Right lung (tissue), 5 donors: Measurements from ENCODE around the gene PPP6R3. TPM values are rescaled to one million over a fixed set of nuclear protein-coding genes. Genes with fewer than 3 reads are reported as not detected.

Experiments used
- DNase-seq, 2 donors: peaks; one replicate each; pipeline ENCODE4 v3.0.0-alpha.2; 2013
- polyA plus RNA-seq, 5 donors: library from polyadenylated mRNA; unstranded; fragments of 120-200 nt; gene quantifications; one replicate each; pipeline versions ENCODE4 v1.2.1 to v1.2.3, GENCODE V29; 2013; ENCODE audit warnings: inconsistent platforms in 1 of 5, low replicate concordance in 1 of 5; ENCODE audit not compliant: insufficient read length in 5 of 5, insufficient read depth in 1 of 5

PPP6R3 gene
- polyA plus RNA-seq, 5 donors: 84.1 to 123 (median 107) TPM

DNA sequence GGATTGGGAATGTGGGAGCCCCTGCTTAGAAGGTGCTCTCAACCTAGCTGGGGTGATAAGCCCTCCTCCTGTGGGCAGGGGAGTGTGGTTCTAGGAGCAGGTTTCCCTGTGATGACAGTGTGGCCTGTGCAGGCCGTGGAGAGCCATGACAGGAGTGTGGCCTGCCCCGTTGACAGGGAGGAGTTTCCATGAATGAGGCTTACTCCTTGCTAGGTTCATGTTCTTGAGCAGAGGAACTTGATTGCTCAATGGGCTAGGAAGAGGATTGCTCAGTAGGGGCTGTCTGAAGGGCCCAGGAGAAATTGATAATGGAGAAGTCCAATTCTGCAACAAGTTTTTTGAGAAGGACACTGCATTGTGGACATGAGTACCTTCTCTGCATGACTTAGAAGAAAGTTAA, 92.0 kb downstream of the PPP6R3 start:
- DNase-seq: no peak

DNA sequence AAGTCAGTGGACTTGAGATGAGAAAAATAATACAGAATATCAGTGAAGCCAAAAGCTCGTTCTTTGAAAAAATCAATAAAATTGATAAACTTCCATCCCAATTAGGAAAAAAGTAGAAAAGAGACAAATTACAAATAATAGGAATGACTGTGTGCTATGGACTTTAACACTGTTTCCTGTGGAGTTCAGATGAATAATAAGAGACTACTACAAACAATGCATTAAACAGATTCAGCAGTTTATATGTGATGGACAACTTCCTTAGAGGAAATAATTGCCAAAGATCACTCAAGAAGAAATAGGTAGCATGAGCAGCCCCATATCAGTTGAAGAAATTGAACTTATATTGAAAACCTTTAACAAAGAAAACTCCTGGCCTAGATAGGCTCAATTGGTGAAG, 99.7 kb downstream of the PPP6R3 start:
- DNase-seq: no peak

GRCh38 chr11:68563454-68563853, 102.9 kb downstream of the PPP6R3 start:
- DNase-seq: no peak

- no peak for DNase-seq
These were observed 103.7 kb downstream of the PPP6R3 start for GRCh38 chr11:68564261-68564660.

GRCh38 chr11:68565768-68566167, 105.2 kb downstream of the PPP6R3 start:
- DNase-seq: no peak

GRCh38 chr11:68567553-68567952, 107.0 kb downstream of the PPP6R3 start:
- DNase-seq: no peak

- DNase-seq: no peak
These were observed 108.8 kb downstream of the PPP6R3 start for GRCh38 chr11:68569357-68569756.

DNA sequence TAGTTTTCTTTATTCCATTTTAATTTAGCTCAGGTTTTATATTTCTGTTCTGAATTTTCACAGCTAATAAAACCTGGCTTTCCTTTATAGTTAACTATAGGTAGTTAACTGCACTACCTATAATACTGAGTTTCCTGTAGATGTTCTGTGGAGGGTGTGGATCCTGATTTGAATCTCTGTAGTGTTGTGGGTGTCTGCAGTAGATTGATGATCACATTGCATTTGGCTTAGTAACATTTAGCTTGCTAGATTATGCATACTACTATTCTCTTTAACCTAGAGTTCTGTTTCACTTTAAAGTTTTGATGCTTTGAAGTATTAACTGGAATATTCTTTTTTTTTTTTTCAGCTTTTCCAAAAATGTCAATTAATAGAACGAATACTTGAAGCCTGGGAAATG, 110.1 kb downstream of the PPP6R3 start:
- DNase-seq: no peak

DNA sequence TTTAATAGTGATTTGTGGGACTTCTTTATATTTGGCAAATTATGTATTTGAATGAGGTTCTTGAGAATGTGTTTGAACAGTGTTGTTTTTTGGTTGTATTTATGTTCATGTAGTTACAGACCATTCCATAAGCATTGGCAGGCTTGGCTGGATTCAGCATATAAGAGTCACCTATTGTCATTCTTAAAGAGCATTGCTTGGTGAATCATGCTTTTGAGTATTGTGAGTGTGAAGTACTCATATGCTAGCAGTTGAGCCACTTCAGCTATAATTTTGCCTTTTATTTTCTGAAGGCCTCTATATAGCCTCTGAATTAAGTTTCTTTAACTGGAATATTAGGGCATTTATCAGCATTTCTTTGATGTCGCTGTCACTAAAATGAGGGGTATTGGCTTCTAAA, 113.8 kb downstream of the PPP6R3 start:
- DNase-seq: no peak

- no peak for DNase-seq
These were observed 114.6 kb downstream of the PPP6R3 start for GRCh38 chr11:68575025-68575665.

GRCh38 chr11:68579455-68579854, 118.9 kb downstream of the PPP6R3 start:
- DNase-seq: no peak

GRCh38 chr11:68581439-68581838, 120.9 kb downstream of the PPP6R3 start:
- DNase-seq: peak in 1 of 2 donors; percentile 3

DNA sequence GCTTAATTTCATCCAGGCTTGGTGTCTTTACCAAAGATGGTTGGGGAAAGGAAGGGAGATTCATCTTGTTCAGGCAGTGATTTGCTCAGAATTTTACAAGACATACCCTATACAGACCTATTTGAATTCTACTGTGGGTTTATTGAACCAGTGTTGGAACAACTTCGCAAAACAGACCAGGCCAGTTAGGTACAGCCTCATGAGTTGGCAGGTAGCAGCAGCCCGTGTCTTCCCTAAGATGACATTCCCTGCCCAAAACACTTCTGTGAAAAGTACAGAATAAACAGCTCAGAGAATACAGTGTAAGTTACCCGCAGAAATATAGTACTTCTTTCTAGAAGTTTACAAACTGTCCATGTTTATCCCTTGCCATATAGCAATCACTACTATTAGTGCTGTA, 121.3 kb downstream of the PPP6R3 start:
- no peak for DNase-seq

DNA sequence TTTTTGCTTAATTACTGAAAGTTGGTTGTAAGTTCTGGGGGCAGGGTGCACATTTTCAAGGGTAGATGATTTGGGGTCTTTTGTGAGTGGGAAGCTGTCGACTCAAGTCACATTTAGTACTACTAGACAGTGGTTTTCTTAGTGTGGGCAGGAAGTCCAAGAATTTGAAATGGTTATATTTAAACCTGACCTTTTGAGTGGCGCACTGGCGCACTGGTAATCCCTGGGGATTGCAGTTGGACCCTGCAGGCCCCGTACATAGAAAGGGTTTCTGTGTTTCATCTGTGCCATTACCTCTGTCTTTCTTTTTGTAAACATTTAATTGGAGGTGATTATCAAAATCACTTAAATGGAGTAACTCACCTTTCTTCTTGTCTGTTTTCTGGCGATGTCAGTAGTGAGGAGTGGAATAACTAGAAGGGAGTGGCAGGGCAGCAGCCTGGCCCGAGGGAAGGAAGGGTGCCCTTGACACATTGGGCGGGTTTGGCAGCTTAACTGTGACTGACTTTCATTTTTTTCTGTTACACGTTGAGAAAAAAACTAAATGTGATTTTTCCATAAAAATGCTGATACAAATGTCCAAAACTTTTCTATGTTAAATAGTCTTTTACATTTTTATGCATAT, 122.0 kb downstream of the PPP6R3 start:
- no peak for DNase-seq

- DNase-seq: no peak
These were observed 122.5 kb downstream of the PPP6R3 start for GRCh38 chr11:68583041-68583446.

DNA sequence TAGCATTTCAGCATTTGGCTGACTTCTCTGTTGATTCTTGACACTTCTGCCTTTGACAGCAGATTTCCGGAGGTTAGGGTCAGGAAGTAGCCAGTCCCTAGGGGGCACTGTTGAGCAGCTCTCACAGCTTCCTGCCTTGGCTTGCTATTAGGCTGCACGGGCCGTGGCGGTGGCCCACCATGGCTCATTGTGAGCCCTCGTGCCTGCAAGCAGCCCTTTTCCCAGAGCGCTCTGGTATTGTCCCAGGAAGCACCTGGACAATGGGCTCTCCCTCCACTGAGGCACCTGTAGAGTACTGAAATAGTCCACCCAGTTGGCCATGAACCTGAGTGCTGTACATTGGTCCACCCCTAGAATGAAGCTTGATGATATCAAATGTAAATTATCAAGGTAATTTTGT, 123.5 kb downstream of the PPP6R3 start:
- DNase-seq: peak; percentile 4 to 8

GRCh38 chr11:68584991-68585524, 124.5 kb downstream of the PPP6R3 start:
- no peak for DNase-seq

DNA sequence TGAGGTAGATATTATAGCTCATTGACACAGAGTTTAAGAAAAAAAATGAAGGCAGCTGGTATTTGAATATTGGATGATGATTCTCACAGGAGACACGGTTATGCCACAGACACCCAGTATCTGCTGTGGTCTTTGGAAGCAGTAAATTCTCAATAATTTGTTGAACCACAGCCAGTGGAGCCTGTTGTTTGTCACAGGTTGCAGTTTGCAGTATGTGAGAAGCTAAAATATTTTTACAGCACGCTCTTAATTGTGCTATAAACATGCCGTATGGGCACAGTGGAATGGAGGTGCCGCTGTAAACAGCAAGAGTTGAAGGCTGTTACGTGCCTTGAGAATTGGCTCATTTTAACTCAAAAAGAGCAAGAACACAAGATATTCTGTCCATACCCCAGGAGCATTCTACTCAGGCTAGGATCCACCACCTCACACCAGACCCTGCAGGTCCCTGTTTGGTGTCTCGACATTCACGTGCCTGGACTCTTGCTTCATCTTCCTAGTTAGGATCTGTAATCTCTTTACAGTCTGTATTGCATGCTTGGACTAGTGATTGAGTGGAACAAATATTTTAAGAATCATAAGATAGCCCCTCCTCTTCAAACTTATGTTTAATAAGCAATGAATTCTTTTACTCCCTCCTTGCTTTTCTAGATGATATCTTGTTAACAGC, 129.1 kb downstream of the PPP6R3 start:
- no peak for DNase-seq

DNA sequence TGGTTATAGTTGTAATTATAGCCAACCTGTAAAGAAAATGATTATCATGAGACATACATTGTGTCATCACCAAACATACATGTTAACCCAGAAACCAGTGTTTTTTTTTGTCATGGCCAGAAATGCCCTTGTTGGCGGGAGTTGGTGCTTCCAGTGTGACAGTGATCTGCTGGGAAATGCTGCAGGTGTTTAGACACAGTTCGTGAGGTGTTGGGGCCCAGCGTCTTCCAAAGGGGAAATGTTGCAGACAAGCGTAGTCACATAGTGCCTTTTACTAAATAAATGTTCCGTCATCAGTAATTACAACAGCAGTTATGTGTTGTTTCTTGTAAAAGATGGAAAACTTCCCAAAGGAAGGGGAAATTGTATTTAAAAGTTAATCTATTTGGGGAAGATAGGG, 131.2 kb downstream of the PPP6R3 start:
- no peak for DNase-seq

GRCh38 chr11:68593441-68593840, 132.9 kb downstream of the PPP6R3 start:
- DNase-seq: no peak

DNA sequence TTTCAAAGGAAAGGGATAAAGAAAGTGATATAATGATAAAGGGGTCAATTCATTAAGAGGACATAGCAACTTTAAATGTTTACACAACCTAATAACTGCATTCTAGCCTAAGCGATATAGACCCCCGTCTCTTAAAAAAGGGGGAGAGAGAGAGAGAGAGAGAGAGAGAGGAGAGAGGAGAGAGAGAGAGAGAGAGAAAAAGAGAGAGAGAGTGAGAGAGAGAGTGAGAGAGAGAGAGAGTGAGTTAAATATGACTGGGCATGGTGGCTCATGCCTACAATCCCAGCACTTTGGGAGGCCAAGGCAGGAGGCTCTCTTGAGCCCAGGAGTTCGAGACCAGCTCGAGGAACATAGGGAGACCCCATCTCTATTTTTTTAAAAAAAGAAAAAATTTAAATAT, 133.6 kb downstream of the PPP6R3 start:
- no peak for DNase-seq

DNA sequence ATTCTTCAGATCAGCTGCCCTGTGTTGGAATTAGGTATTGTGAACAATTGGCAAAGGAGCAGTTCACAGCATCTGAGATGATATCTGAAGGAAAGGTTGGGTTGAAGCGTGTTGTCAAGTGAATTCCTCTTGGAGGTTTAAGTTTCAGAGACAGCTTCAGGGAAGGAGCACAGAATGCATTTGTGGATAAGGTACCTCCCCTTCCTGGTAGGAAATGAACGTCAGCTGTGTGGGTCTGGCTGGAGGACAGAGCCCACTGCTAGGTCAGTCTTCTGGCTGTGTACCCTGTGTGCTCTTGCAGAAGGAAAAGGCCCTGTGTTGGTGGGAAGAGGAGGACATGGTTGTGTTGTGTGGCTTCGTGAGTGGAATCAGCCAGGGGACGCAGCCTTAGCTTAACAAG, 135.7 kb downstream of the PPP6R3 start:
- no peak for DNase-seq
